K562 (cell line): ENCODE results near the gene TMC5. TPM values are rescaled to one million over a fixed set of nuclear protein-coding genes. Genes with fewer than 3 reads are reported as not detected.

Experiments used
- ATAC-seq: fragments of 200-7000 bp; cut with Tn5 transposase; 3 replicates; pipeline ENCODE4 v1.9.1; 2020; ENCODE audit warnings: moderate library complexity
- BruUV-seq: library from RNA; stranded (reverse); fragments of 400-500 nt; replicated peaks from 2 replicates; lab custom pipeline; 2021; lab: Mats Ljungman, UMichigan
- CTCF ChIA-PET: fragments of 300-600 bp; formaldehyde crosslinking; extraction: SDS; loops from one replicate; lab custom pipeline; 2021; ENCODE audit warnings: low intra/inter-chr PET ratio; lab: Yijun Ruan, JAX
- POLR2A ChIA-PET: fragments of 300-600, 350-650 bp; sonication (Branson Sonifier 250); formaldehyde crosslinking; extraction: SDS; loops from one replicate; lab custom pipeline; 2021; ENCODE audit warnings: antibody characterized with exemption, inconsistent platforms; lab: Yijun Ruan, JAX
- DNase-seq, 4 experiments: peaks; one replicate each; pipeline versions ENCODE4 v3.0.0 to v3.0.0-alpha.2; 2011 to 2018; ENCODE audit warnings: low spot score in 3 of 4, mixed read lengths in 3 of 4; ENCODE audit errors: extremely low read depth in 1 of 4
- FAIRE-seq: peaks from 2 replicates; lab custom pipeline; 2011; peaks lifted over from hg19 to GRCh38; lab: Jason Lieb, UNC
- H2AFZ ChIP-seq: 2 replicates; pipeline ENCODE4 v1.6.0; 2011; ENCODE audit warnings: low read depth, low read length, control low read depth, inconsistent platforms
- H3K27ac ChIP-seq: fragments of 200-600 bp; 3 replicates; pipeline ENCODE4 v1.8.0; 2011; ENCODE audit warnings: low read depth, mild to moderate bottlenecking, control low read depth, inconsistent platforms, low read length, moderate library complexity, mixed read lengths; ENCODE audit errors: extremely low read depth
- H3K27me3 ChIP-seq, 2 experiments: fragments of 300-600 bp in 1 of 2; 2 replicates in 1 of 2; 3 replicates in 1 of 2; pipeline versions ENCODE4 v1.6.0 to v1.8.0; 2011; ENCODE audit warnings: inconsistent platforms in 2 of 2, low read length in 2 of 2, mild to moderate bottlenecking in 1 of 2, mixed read lengths in 1 of 2, moderate library complexity in 1 of 2; ENCODE audit not compliant: control insufficient read depth in 2 of 2, insufficient read depth in 2 of 2
- H3K36me3 ChIP-seq: fragments of 300-600 bp; 3 replicates; pipeline ENCODE4 v1.8.0; 2011; ENCODE audit warnings: mild to moderate bottlenecking, low read length, inconsistent platforms; ENCODE audit not compliant: control insufficient read depth, insufficient read depth
- H3K4me1 ChIP-seq, 2 experiments: fragments of 200-600 bp in 1 of 2; replicated peaks in 1 of 2; 2 replicates in 1 of 2; 3 replicates in 1 of 2; pipeline versions ENCODE4 v1.5.1 to v1.8.0; 2011; ENCODE audit warnings: inconsistent platforms in 2 of 2, low read length in 2 of 2, mild to moderate bottlenecking in 1 of 2, mixed read lengths in 1 of 2, moderate library complexity in 1 of 2; ENCODE audit not compliant: control insufficient read depth in 2 of 2, insufficient read depth in 2 of 2
- H3K4me2 ChIP-seq: 2 replicates; pipeline ENCODE4 v1.6.1; 2011; ENCODE audit warnings: low read length, control low read depth, inconsistent platforms, mixed read lengths; ENCODE audit not compliant: insufficient read depth
- H3K4me3 ChIP-seq: fragments of 200-600 bp; sonication (generic), shearing (Covaris generic); 2 replicates; pipeline ENCODE4 v1.5.1; 2016; ENCODE audit warnings: control low read depth, inconsistent platforms
- H3K79me2 ChIP-seq: fragments of 200-600 bp; 3 replicates; pipeline ENCODE4 v1.8.0; 2011; ENCODE audit warnings: low read length, inconsistent platforms; ENCODE audit not compliant: control insufficient read depth, insufficient read depth
- H3K9ac ChIP-seq, 2 experiments: 2 replicates each; pipeline versions ENCODE4 v1.6.0 to v1.6.1; 2011; ENCODE audit warnings: low read depth in 2 of 2, low read length in 2 of 2, control low read depth in 1 of 2, inconsistent platforms in 1 of 2, mild to moderate bottlenecking in 1 of 2, mixed read lengths in 1 of 2; ENCODE audit not compliant: insufficient read depth in 1 of 2
- H3K9me1 ChIP-seq: one replicate; pipeline ENCODE4 v1.6.0; 2011; ENCODE audit warnings: inconsistent platforms, mild to moderate bottlenecking, low read length, moderate library complexity; ENCODE audit not compliant: control insufficient read depth, insufficient read depth
- H3K9me3 ChIP-seq: replicated peaks from 2 replicates; pipeline ENCODE4 v1.5.1; 2011; ENCODE audit warnings: low read depth, low read length, inconsistent platforms; ENCODE audit not compliant: control insufficient read depth, insufficient read depth
- H4K20me1 ChIP-seq: replicated peaks from 2 replicates; pipeline ENCODE4 v1.6.1; 2011; ENCODE audit warnings: low read length, inconsistent platforms, mixed read lengths; ENCODE audit not compliant: control insufficient read depth, insufficient read depth
- BACH1 ChIP-seq: fragments of 200-800 bp; sonication (Bioruptor generic); IDR thresholded peaks from 2 replicates; pipeline ENCODE4 v1.6.1; 2016; ENCODE audit warnings: missing genetic modification characterization, missing compliant biosample characterization
- E2F6 ChIP-seq, 2 experiments: IDR thresholded peaks; 2 replicates each; pipeline ENCODE4 v1.6.1; 2011; ENCODE audit warnings: borderline replicate concordance in 1 of 2, control low read depth in 1 of 2, low read depth in 1 of 2, low read length in 1 of 2, mild to moderate bottlenecking in 1 of 2, mixed read lengths in 1 of 2, moderate library complexity in 1 of 2; ENCODE audit not compliant: insufficient read depth in 1 of 2, insufficient read length in 1 of 2, poor library complexity in 1 of 2, severe bottlenecking in 1 of 2; ENCODE audit errors: extremely low read depth in 1 of 2
- FOXJ2 ChIP-seq: fragments of 200-800 bp; sonication (Bioruptor generic); IDR thresholded peaks from 2 replicates; pipeline ENCODE4 v1.6.1; 2016; ENCODE audit warnings: missing genetic modification characterization, missing compliant biosample characterization
- HDAC6 ChIP-seq: IDR thresholded peaks from 2 replicates; pipeline ENCODE4 v1.6.1; 2012; ENCODE audit warnings: low read depth, mild to moderate bottlenecking, control low read depth, inconsistent platforms, low read length, moderate library complexity
- MAFF ChIP-seq: IDR thresholded peaks from 2 replicates; pipeline ENCODE4 v1.6.1; 2012; ENCODE audit warnings: low read length, improper control_type of control experiment
- MAFG ChIP-seq: fragments of 450-650 bp; conservative IDR thresholded peaks from 2 replicates; pipeline ENCODE4 v1.6.1; 2016; ENCODE audit warnings: missing genetic modification characterization, missing compliant biosample characterization
- MAFK ChIP-seq: IDR thresholded peaks from 2 replicates; pipeline ENCODE4 v1.6.1; 2011; ENCODE audit warnings: low read length, improper control_type of control experiment
- MGA ChIP-seq: fragments of 450-650 bp; IDR thresholded peaks from 2 replicates; pipeline ENCODE4 v1.6.1; 2016; ENCODE audit warnings: mild to moderate bottlenecking, moderate library complexity
- NFE2 ChIP-seq: IDR thresholded peaks from 2 replicates; pipeline ENCODE4 v1.6.1; 2014; ENCODE audit warnings: antibody characterized with exemption, low read depth
- ZBTB8A ChIP-seq: fragments of 450-650 bp; IDR thresholded peaks from 2 replicates; pipeline ENCODE4 v1.6.1; 2018; ENCODE audit warnings: mild to moderate bottlenecking, moderate library complexity; ENCODE audit not compliant: partially characterized antibody
- WGBS: fragments of 100-300 bp; shearing (Covaris generic); methylation state at CpG from one replicate; pipeline ENCODE4 v1.1.6; 2016; ENCODE audit warnings: low coverage, mixed read lengths; ENCODE audit not compliant: insufficient coverage; ENCODE audit errors: missing lambda C conversion rate; 5-methylcytosine and 5-hydroxymethylcytosine counted together
- in situ Hi-C: fragments of 300-500 bp; cut with MboI; formaldehyde crosslinking; loops from 4 replicates; pipeline ENCODE4 v1.15.0; 2018; ENCODE audit warnings: inconsistent platforms, mixed read lengths
- intact Hi-C: fragments of 100-400 bp; cut with micrococcal nuclease; formaldehyde crosslinking; loops from 2 replicates; pipeline ENCODE4 v1.14.2; 2022
- polyA plus RNA-seq, 8 experiments: library from polyadenylated mRNA; depleted of rRNA in 4 of 8; stranded (reverse) in 5 of 8; unstranded in 3 of 8; fragments of >200 nt; fragmentation: Nextera tagmentation in 2 of 8; fragmentation: Illumina TruSeq in 1 of 8; extraction: Ambion mirVana in 2 of 8; extraction: Trizol in 1 of 8; gene quantifications; 2 replicates each; pipeline versions ENCODE4 v1.2.1 to v1.2.3, GENCODE V29; 2011 to 2014; ENCODE audit warnings: inconsistent platforms in 1 of 8, missing spikeins in 1 of 8
- total RNA-seq, 7 experiments: library from RNA; depleted of rRNA in 6 of 7; stranded (reverse); fragments of >200 nt in 6 of 7; fragmentation: Illumina TruSeq in 2 of 7; extraction: Trizol in 2 of 7; gene quantifications; 2 replicates each; pipeline versions ENCODE4 v1.2.1 to v1.2.3, GENCODE V29; 2011 to 2021; ENCODE audit warnings: low replicate concordance in 1 of 7

TMC5 gene
- total and polyA plus RNA-seq, 9 of the 15 experiments (the other 6 are each of a cell fraction or from before 2014, with no cell fraction given), result 0.83 to 2.6 (median 1.6) TPM

GRCh38 chr16:19481296-19481695, 63.6 kb downstream of the TMC5 start:
- ChIA-PET POLR2A (interaction anchor here (0.7 kb wide), 1 partner anchor 27 kb away, joined by 3 read pairs; no protein-coding TSS in a partner anchor), CTCF (no interaction called here)
- no peak overlapping the region for H3K4me3 ChIP-seq
- H3K4me2 ChIP-seq, result no peak overlapping the region
- H3K27me3 ChIP-seq, result no peaks in the 10 kb centered on the region; a peak in 1 of 5 replicates
- peak; percentile 73 for FAIRE-seq
- no peaks in the 10 kb centered on the region; the same call in 2 of the 3 replicates for H3K36me3 ChIP-seq
- no peaks in the 10 kb centered on the region for H4K20me1 ChIP-seq
- H3K79me2 ChIP-seq, result no peaks in the 10 kb centered on the region; the same call in 2 of the 3 replicates
- no TSS peak for BruUV-seq
- peak in 2 of 4 experiments; percentile 29 to 33 for DNase-seq
- 45% methylated on average over 2 of the region's 2 CpGs for WGBS
- no peaks in the 10 kb centered on the region for H3K9me3 ChIP-seq
- peak overlapping the region; percentile 60 for H2AFZ ChIP-seq
- in situ Hi-C loops, result no loop called here
- peak; percentile 55; the same call in 2 of the 3 replicates for ATAC-seq
- no peak overlapping the region for H3K9ac ChIP-seq
- no peaks in the 10 kb centered on the region for H3K9me1 ChIP-seq
- peaks cover 2 to 11% of the 10 kb centered on the region in 2 experiments; a peak in 3 of 5 replicates for H3K4me1 ChIP-seq
- intact Hi-C loops, result loop anchor here (10.0 kb wide), 1 partner anchor 86 kb away; no protein-coding TSS in a partner anchor
- no peak overlapping the region; the same call in 1 of the 3 replicates for H3K27ac ChIP-seq
- peak; percentile 88 for TF ChIP-seq NFE2
- TF ChIP-seq ZBTB8A, result no peak
- TF ChIP-seq MAFK, result peak; percentile 75; the same call in 1 of the 2 replicates
- peak in 1 of 2 experiments; percentile 40 for TF ChIP-seq E2F6 (IDR thresholded peaks at IDR 0.05; ENCODE audit: borderline replicate concordance in 1 of 2, extremely low read depth in 1 of 2, insufficient read depth in 1 of 2, insufficient read length in 1 of 2, low read depth in 1 of 2, low read length in 1 of 2, poor library complexity in 1 of 2, severe bottlenecking in 1 of 2)
- TF ChIP-seq MAFF, result peak; percentile 78
- TF ChIP-seq MAFG (tag), result peak; percentile 89
- peak; percentile 90 for TF ChIP-seq BACH1
- TF ChIP-seq HDAC6, result no peak
- TF ChIP-seq FOXJ2 (tag), result no peak
- TF ChIP-seq MGA, result 0 out of 2 replicates have a peak, but pooled peaks have one; percentile 24
